ENCODE results near the gene SEZ6.

SEZ6 gene

GRCh38 chr17:29032013-29032856, 26.4 kb upstream of the SEZ6 start:
- Histone ChIP-seq H3K27ac (ENCODE audit: low read length) (peak overlapping the region; percentile 33), H3K9me3 (ENCODE audit: control insufficient read depth, low read depth, low read length) (peaks cover 14% of the 10 kb centered on the region), H3K36me3 (ENCODE audit: control insufficient read depth, low read depth, low read length) (no peaks in the 10 kb centered on the region), H3K4me1 (ENCODE audit: control insufficient read depth, low read depth, low read length) (peaks cover 49% of the 10 kb centered on the region), H3K27me3 (ENCODE audit: control insufficient read depth, insufficient read depth, low read length) (no peaks in the 10 kb centered on the region), H3K4me3 (ENCODE audit: low read length) (peak overlapping the region; percentile 43), H3K9ac (ENCODE audit: low read length) (peak overlapping the region; percentile 34)

GRCh38 chr17:29031488-29031887, 25.7 kb upstream of the SEZ6 start:
- Histone ChIP-seq H3K4me3 (ENCODE audit: low read length) (peak overlapping the region; percentile 43), H3K4me1 (ENCODE audit: control insufficient read depth, low read depth, low read length) (peaks cover 46% of the 10 kb centered on the region), H3K9ac (ENCODE audit: low read length) (peak overlapping the region; percentile 24), H3K27me3 (ENCODE audit: control insufficient read depth, insufficient read depth, low read length) (no peaks in the 10 kb centered on the region), H3K27ac (ENCODE audit: low read length) (peak overlapping the region; percentile 33), H3K9me3 (ENCODE audit: control insufficient read depth, low read depth, low read length) (peaks cover 14% of the 10 kb centered on the region), H3K36me3 (ENCODE audit: control insufficient read depth, low read depth, low read length) (no peaks in the 10 kb centered on the region)

GRCh38 chr17:29024316-29024952, 18.6 kb upstream of the SEZ6 start:
- Histone ChIP-seq H3K4me3 (ENCODE audit: low read length) (no peak overlapping the region), H3K27me3 (ENCODE audit: control insufficient read depth, insufficient read depth, low read length) (peaks cover 15% of the 10 kb centered on the region)

GRCh38 chr17:29022074-29022473, 16.2 kb upstream of the SEZ6 start:
- peaks cover 37% of the 10 kb centered on the region for H3K4me1 ChIP-seq (ENCODE audit: control insufficient read depth, low read depth, low read length)
- no peak overlapping the region for H3K27ac ChIP-seq (ENCODE audit: low read length)
- no peak overlapping the region for H3K9ac ChIP-seq (ENCODE audit: low read length)
- H3K9me3 ChIP-seq (ENCODE audit: control insufficient read depth, low read depth, low read length), result no peaks in the 10 kb centered on the region
- no peak overlapping the region for H3K4me3 ChIP-seq (ENCODE audit: low read length)
- H3K36me3 ChIP-seq (ENCODE audit: control insufficient read depth, low read depth, low read length), result no peaks in the 10 kb centered on the region
- H3K27me3 ChIP-seq (ENCODE audit: control insufficient read depth, insufficient read depth, low read length), result peaks cover 15% of the 10 kb centered on the region

More at GRCh38 chr17:29024316-29024952, 18.6 kb upstream of the SEZ6 start:
- H3K4me1 ChIP-seq (ENCODE audit: control insufficient read depth, low read depth, low read length), result peaks cover 31% of the 10 kb centered on the region
- H3K9me3 ChIP-seq (ENCODE audit: control insufficient read depth, low read depth, low read length), result no peaks in the 10 kb centered on the region
- no peak overlapping the region for H3K27ac ChIP-seq (ENCODE audit: low read length)
- no peak overlapping the region for H3K9ac ChIP-seq (ENCODE audit: low read length)
- H3K36me3 ChIP-seq (ENCODE audit: control insufficient read depth, low read depth, low read length), result no peaks in the 10 kb centered on the region

GRCh38 chr17:29021226-29021625, 15.4 kb upstream of the SEZ6 start:
- no peaks in the 10 kb centered on the region for H3K9me3 ChIP-seq (ENCODE audit: control insufficient read depth, low read depth, low read length)
- peaks cover 15% of the 10 kb centered on the region for H3K27me3 ChIP-seq (ENCODE audit: control insufficient read depth, insufficient read depth, low read length)
- no peaks in the 10 kb centered on the region for H3K36me3 ChIP-seq (ENCODE audit: control insufficient read depth, low read depth, low read length)
- no peak overlapping the region for H3K4me3 ChIP-seq (ENCODE audit: low read length)
- no peak overlapping the region for H3K9ac ChIP-seq (ENCODE audit: low read length)
- H3K4me1 ChIP-seq (ENCODE audit: control insufficient read depth, low read depth, low read length), result peaks cover 42% of the 10 kb centered on the region
- no peak overlapping the region for H3K27ac ChIP-seq (ENCODE audit: low read length)

GRCh38 chr17:29020576-29020975, 14.7 kb upstream of the SEZ6 start:
- H3K4me1 ChIP-seq (ENCODE audit: control insufficient read depth, low read depth, low read length), result peaks cover 42% of the 10 kb centered on the region
- no peak overlapping the region for H3K27ac ChIP-seq (ENCODE audit: low read length)
- peaks cover 15% of the 10 kb centered on the region for H3K27me3 ChIP-seq (ENCODE audit: control insufficient read depth, insufficient read depth, low read length)
- H3K36me3 ChIP-seq (ENCODE audit: control insufficient read depth, low read depth, low read length), result no peaks in the 10 kb centered on the region
- no peak overlapping the region for H3K9ac ChIP-seq (ENCODE audit: low read length)
- H3K9me3 ChIP-seq (ENCODE audit: control insufficient read depth, low read depth, low read length), result no peaks in the 10 kb centered on the region
- no peak overlapping the region for H3K4me3 ChIP-seq (ENCODE audit: low read length)

GRCh38 chr17:29019475-29020181, 13.8 kb upstream of the SEZ6 start:
- H3K36me3 ChIP-seq (ENCODE audit: control insufficient read depth, low read depth, low read length), result no peaks in the 10 kb centered on the region
- no peaks in the 10 kb centered on the region for H3K9me3 ChIP-seq (ENCODE audit: control insufficient read depth, low read depth, low read length)
- no peak overlapping the region for H3K27ac ChIP-seq (ENCODE audit: low read length)
- peaks cover 48% of the 10 kb centered on the region for H3K4me1 ChIP-seq (ENCODE audit: control insufficient read depth, low read depth, low read length)
- H3K27me3 ChIP-seq (ENCODE audit: control insufficient read depth, insufficient read depth, low read length), result peaks cover 15% of the 10 kb centered on the region
- H3K4me3 ChIP-seq (ENCODE audit: low read length), result peak overlapping the region; percentile 33
- no peak overlapping the region for H3K9ac ChIP-seq (ENCODE audit: low read length)

GRCh38 chr17:29018788-29019474, 13.1 kb upstream of the SEZ6 start:
- Histone ChIP-seq H3K27me3 (ENCODE audit: control insufficient read depth, insufficient read depth, low read length) (peaks cover 15% of the 10 kb centered on the region), H3K4me3 (ENCODE audit: low read length) (peak overlapping the region; percentile 33), H3K27ac (ENCODE audit: low read length) (no peak overlapping the region), H3K36me3 (ENCODE audit: control insufficient read depth, low read depth, low read length) (no peaks in the 10 kb centered on the region), H3K9ac (ENCODE audit: low read length) (no peak overlapping the region), H3K9me3 (ENCODE audit: control insufficient read depth, low read depth, low read length) (no peaks in the 10 kb centered on the region), H3K4me1 (ENCODE audit: control insufficient read depth, low read depth, low read length) (peaks cover 50% of the 10 kb centered on the region)

GRCh38 chr17:29016345-29017210, 10.7 kb upstream of the SEZ6 start:
- Histone ChIP-seq H3K9me3 (ENCODE audit: control insufficient read depth, low read depth, low read length) (no peaks in the 10 kb centered on the region), H3K4me3 (ENCODE audit: low read length) (no peak overlapping the region), H3K27me3 (ENCODE audit: control insufficient read depth, insufficient read depth, low read length) (peaks cover 11% of the 10 kb centered on the region), H3K9ac (ENCODE audit: low read length) (no peak overlapping the region), H3K4me1 (ENCODE audit: control insufficient read depth, low read depth, low read length) (peaks cover 50% of the 10 kb centered on the region), H3K27ac (ENCODE audit: low read length) (no peak overlapping the region), H3K36me3 (ENCODE audit: control insufficient read depth, low read depth, low read length) (no peaks in the 10 kb centered on the region)

- Histone ChIP-seq H3K27me3 (ENCODE audit: control insufficient read depth, insufficient read depth, low read length) (no peaks in the 10 kb centered on the region), H3K4me1 (ENCODE audit: control insufficient read depth, low read depth, low read length) (peaks cover 50% of the 10 kb centered on the region)
These were observed 8.9 kb upstream of the SEZ6 start for GRCh38 chr17:29014716-29015115.

More at GRCh38 chr17:29014716-29015115, 8.9 kb upstream of the SEZ6 start:
- H3K27ac ChIP-seq (ENCODE audit: low read length), result no peak overlapping the region
- H3K36me3 ChIP-seq (ENCODE audit: control insufficient read depth, low read depth, low read length), result no peaks in the 10 kb centered on the region
- no peak overlapping the region for H3K4me3 ChIP-seq (ENCODE audit: low read length)
- H3K9ac ChIP-seq (ENCODE audit: low read length), result no peak overlapping the region
- no peaks in the 10 kb centered on the region for H3K9me3 ChIP-seq (ENCODE audit: control insufficient read depth, low read depth, low read length)

All from iPS-18a (cell line).